Central memory CD8-positive, alpha-beta T cell (primary cell): ENCODE measurements around the gene INPP5D.

Experiments
- ATAC-seq: fragments of 150-1000 bp; cut with Tn5 transposase; replicated peaks from 2 replicates; pipeline ENCODE4 v1.10.0; 2022; ENCODE audit warnings: mild to moderate bottlenecking, moderate FRiP score, moderate number of reproducible peaks; ENCODE audit not compliant: poor library complexity, severe bottlenecking; ENCODE audit errors: extremely low read depth
- DNase-seq, 2 donors: peaks; one replicate each; pipeline ENCODE4 v3.0.0; 2021; ENCODE audit warnings: low spot score in 2 of 2
- H3K27ac Mint-ChIP-seq: one replicate; pipeline ENCODE4 v1.8.0; 2022; ENCODE audit warnings: low read depth, mild to moderate bottlenecking, moderate library complexity, mixed read lengths
- H3K27me3 Mint-ChIP-seq: one replicate; pipeline ENCODE4 v1.8.0; 2022; ENCODE audit warnings: mixed read lengths
- H3K36me3 Mint-ChIP-seq: one replicate; pipeline ENCODE4 v1.8.0; 2022; ENCODE audit warnings: mild to moderate bottlenecking, moderate library complexity, mixed read lengths; ENCODE audit not compliant: insufficient read depth
- H3K4me1 Mint-ChIP-seq: one replicate; pipeline ENCODE4 v1.8.0; 2022; ENCODE audit warnings: mixed read lengths
- H3K4me3 Mint-ChIP-seq: one replicate; pipeline ENCODE4 v1.8.0; 2022; ENCODE audit warnings: mild to moderate bottlenecking, moderate library complexity, mixed read lengths
- H3K9me3 Mint-ChIP-seq: one replicate; pipeline ENCODE4 v1.8.0; 2022; ENCODE audit warnings: mixed read lengths

INPP5D gene

DNA sequence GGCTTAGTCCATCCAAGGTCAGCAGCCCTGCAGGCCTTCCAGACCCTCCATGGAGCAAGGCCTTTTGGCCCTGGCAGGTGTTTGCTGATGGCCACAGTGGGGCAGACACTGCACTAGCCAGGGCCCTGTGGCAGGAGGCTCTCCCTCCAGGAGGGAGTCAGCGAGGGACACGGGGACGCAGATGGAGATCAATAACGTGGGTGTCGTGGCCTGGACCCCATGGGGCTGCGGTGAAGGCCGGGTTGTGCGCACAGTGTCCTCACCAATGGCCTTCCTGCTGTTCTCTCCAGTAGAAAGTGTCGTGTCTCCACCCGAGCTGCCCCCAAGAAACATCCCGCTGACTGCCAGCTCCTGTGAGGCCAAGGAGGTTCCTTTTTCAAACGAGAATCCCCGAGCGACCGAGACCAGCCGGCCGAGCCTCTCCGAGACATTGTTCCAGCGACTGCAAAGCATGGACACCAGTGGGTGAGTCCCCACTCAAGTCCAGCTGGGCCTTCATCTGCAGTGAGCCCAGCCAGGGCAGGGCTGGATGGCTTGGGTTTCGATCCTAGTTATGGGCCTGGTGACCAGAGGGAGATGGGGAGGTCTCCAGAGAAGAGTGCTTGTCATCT, 65.4 kb downstream of the INPP5D start:
- DNase-seq: no peak
- H3K4me3 Mint-ChIP-seq: no peak overlapping the region
- H3K4me1 Mint-ChIP-seq: peaks cover 21% of the 10 kb centered on the region
- no peak overlapping the region for H3K27ac Mint-ChIP-seq
- ATAC-seq: no peak
- peaks cover 73% of the 10 kb centered on the region for H3K36me3 Mint-ChIP-seq
- H3K9me3 Mint-ChIP-seq: no peaks in the 10 kb centered on the region
- H3K27me3 Mint-ChIP-seq: no peaks in the 10 kb centered on the region

DNA sequence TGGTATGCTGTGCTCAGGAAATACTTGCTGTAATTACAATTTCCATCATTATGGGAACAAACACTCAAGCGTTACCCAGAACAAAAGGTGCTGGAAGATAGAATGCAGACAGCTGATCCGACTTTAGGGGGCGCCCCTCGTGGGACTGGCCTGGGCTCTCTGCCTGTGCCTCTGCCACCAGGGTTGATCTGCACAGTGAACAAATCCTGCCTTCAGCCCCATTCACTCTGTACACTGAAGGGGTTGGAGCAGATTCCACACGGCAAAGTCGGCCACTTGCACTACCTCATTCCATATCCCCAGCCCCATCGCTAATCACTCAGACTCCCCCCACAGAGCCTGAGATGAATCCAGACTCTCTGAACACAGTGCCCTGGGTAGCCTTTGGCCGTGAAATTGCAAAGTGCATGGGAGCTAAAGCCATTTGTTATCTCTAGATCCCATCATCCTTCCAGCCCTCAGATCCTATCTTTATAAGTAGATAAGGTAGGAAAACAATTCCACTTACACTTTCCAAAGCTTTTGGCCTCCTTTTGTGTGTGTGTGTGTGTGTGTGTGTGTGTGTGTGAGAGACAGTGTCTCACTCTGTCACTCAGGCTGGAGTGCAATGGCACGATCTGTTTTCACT, 69.3 kb downstream of the INPP5D start:
- ATAC-seq: no peak
- no peaks in the 10 kb centered on the region for H3K27me3 Mint-ChIP-seq
- no peak for DNase-seq
- H3K4me3 Mint-ChIP-seq: no peak overlapping the region
- H3K36me3 Mint-ChIP-seq: peaks cover 86% of the 10 kb centered on the region
- peak overlapping the region; percentile 67 for H3K27ac Mint-ChIP-seq
- no peaks in the 10 kb centered on the region for H3K9me3 Mint-ChIP-seq
- H3K4me1 Mint-ChIP-seq: peaks cover 40% of the 10 kb centered on the region

DNA sequence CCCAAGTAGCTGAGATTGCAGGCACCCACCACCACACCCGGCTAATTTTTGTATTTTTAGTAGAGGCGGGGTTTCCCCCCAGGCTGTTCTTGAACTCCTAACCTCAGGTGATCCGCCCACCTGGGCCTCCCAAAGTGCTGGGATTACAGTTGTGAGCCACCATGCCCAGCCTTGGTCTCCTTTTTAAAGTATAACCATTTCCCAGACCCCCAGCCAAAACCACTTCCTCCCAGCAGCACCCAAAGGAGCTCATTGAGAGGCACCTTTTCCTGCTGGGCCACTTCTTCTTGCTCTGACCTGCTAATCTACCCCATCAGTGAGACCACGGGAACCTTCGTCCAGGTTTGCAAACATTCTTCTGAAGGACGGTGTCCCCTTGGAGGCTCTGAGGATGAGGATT, 69.9 kb downstream of the INPP5D start:
- ATAC-seq (no peak), DNase-seq (no peak)
- peaks cover 86% of the 10 kb centered on the region for H3K36me3 Mint-ChIP-seq

GRCh38 chr2:233130481-233131020, 70.4 kb downstream of the INPP5D start:
- no peak overlapping the region for H3K4me3 Mint-ChIP-seq
- peaks cover 84% of the 10 kb centered on the region for H3K36me3 Mint-ChIP-seq
- peaks cover 44% of the 10 kb centered on the region for H3K4me1 Mint-ChIP-seq
- H3K27me3 Mint-ChIP-seq: no peaks in the 10 kb centered on the region
- ATAC-seq (no peak), DNase-seq (no peak)
- H3K27ac Mint-ChIP-seq: peak overlapping the region; percentile 67
- no peaks in the 10 kb centered on the region for H3K9me3 Mint-ChIP-seq

More for the DNA sequence above, 69.9 kb downstream of the INPP5D start:
- H3K9me3 Mint-ChIP-seq: no peaks in the 10 kb centered on the region
- H3K4me3 Mint-ChIP-seq: no peak overlapping the region
- peak overlapping the region; percentile 67 for H3K27ac Mint-ChIP-seq
- peaks cover 44% of the 10 kb centered on the region for H3K4me1 Mint-ChIP-seq
- no peaks in the 10 kb centered on the region for H3K27me3 Mint-ChIP-seq

DNA sequence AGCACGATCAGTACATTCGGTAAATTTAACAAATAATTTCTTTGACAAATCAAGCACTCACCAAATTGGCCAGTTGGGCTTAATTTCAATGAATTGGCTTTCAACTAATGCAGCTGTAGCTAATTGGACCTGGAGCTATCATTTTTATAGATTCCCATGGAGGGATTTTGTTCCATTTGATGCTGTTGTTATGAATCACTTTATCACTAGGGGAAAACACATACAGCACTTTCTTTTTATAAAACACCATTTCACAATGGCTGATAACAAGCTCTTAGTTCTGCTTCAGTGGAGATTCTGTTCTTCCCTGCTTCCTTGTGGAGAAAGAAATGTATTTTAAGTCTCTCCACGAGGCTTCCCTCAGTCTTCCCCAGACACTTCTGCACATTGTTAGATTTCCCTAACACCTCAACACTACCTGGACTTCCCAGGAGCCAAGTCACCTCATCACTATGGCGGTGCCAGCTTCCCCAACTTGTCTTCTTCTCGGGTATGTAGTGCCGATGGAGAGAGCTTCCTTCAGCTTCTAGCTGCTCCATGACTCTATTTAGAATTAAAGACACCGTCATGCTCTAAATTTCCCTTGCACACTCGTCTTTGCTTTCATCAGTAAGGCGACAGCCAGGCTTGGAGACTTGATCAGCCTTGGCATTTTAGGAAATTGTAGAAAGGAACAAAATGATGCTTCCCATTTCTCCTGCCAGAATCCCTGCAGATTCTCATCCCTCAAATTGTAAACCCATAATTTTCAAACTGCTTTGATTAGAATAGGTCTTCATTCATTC, 72.0 kb downstream of the INPP5D start:
- ATAC-seq: no peak
- no peak overlapping the region for H3K4me3 Mint-ChIP-seq
- H3K27me3 Mint-ChIP-seq: no peaks in the 10 kb centered on the region

DNA sequence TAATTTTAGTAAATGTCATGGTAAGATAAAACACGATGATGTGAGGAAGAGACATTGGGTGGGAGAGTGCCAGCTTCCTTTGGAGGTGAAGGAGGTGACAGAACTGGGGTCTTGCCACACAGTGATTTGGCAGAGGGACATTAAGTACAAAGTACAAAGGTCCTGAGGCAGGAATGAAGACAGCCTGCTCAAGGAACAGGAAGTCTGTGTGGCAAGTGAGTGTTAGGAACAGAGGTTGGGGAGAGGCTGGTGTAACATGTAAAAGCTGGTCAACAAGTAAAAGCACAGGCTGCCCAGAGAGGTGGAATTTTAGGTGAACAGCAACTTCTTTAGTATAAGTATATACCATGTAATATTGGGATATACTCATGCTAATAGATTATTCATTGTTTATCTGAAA, 73.1 kb downstream of the INPP5D start:
- DNase-seq: no peak
- H3K4me3 Mint-ChIP-seq: no peak overlapping the region
- peak overlapping the region; percentile 83 for H3K27ac Mint-ChIP-seq
- H3K9me3 Mint-ChIP-seq: no peaks in the 10 kb centered on the region
- ATAC-seq: no peak
- H3K27me3 Mint-ChIP-seq: no peaks in the 10 kb centered on the region
- peaks cover 44% of the 10 kb centered on the region for H3K4me1 Mint-ChIP-seq
- peaks cover 77% of the 10 kb centered on the region for H3K36me3 Mint-ChIP-seq

More for the DNA sequence above, 72.0 kb downstream of the INPP5D start:
- no peaks in the 10 kb centered on the region for H3K9me3 Mint-ChIP-seq
- DNase-seq: no peak
- peaks cover 44% of the 10 kb centered on the region for H3K4me1 Mint-ChIP-seq
- no peak overlapping the region for H3K27ac Mint-ChIP-seq
- H3K36me3 Mint-ChIP-seq: peaks cover 83% of the 10 kb centered on the region

DNA sequence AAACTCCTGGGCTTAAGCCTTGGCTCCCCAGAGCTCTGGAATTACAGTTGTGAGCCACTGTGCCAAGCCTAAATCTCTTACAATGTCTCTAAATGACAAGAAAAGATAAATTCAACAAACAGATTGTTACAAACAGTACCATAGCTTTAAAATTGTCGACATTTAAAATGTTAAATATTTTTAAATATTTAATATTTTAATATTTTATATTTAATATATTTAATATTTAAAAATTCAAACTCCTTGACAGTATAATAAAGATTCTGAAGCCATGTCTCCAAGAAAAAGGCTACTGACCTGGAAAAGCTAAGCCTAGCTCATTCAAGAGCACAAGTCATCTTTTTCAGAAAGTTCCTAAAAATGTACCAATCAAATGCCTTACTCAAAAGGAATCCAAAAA, 75.3 kb downstream of the INPP5D start:
- DNase-seq (no peak), ATAC-seq (no peak)
- Mint-ChIP-seq H3K27me3 (no peaks in the 10 kb centered on the region), H3K4me3 (no peak overlapping the region), H3K27ac (no peak overlapping the region), H3K9me3 (no peaks in the 10 kb centered on the region), H3K36me3 (peaks cover 76% of the 10 kb centered on the region), H3K4me1 (peaks cover 36% of the 10 kb centered on the region)

DNA sequence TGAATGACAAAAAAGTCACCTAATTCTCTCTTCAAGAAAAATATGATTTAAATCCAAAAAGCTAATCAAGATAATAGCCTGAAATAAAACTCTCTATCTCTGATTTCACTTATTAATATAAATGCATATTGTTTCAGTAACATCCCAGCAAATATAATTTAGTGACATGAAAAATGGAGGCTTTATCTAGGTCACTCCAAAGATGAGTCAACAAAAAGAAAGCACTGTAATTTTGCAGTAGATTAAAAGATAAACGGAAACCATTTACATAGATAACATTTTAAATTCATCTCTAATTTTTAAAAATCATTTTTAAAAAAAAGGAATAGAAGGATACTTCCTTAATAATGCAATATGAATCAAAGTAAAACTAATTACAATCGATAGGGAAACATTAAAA, 76.9 kb downstream of the INPP5D start:
- Mint-ChIP-seq H3K36me3 (peaks cover 73% of the 10 kb centered on the region), H3K4me1 (peaks cover 48% of the 10 kb centered on the region), H3K27me3 (no peaks in the 10 kb centered on the region), H3K4me3 (no peak overlapping the region), H3K27ac (no peak overlapping the region), H3K9me3 (no peaks in the 10 kb centered on the region)
- DNase-seq: no peak
- ATAC-seq: no peak

DNA sequence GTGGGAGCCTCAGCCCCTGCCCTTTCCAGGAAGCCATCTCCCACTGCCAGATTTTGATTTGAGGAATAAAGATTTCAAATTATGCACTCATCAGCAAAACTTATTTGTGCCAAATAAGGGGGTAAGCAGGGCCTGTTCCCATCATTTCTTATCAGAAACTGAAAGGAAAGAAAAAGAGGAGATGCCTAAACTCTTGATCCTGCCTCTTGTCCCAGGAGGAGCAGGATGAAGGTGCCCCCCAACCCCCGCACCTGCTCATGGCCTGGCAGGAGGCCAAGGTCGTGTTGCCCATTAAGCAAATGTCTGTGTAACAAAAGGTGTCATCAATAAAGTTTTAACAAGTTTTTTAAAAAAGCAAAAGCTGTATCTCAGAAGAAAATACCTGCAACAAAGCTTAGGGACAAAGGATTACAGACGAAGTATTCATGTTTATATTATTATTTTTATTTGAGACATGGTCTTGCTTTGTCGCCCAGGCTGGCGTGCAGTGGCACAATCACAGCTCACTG, 80.0 kb downstream of the INPP5D start:
- peak overlapping the region; percentile 74 for H3K27ac Mint-ChIP-seq
- no peaks in the 10 kb centered on the region for H3K27me3 Mint-ChIP-seq
- DNase-seq: no peak
- H3K4me3 Mint-ChIP-seq: no peak overlapping the region
- peaks cover 50% of the 10 kb centered on the region for H3K4me1 Mint-ChIP-seq
- ATAC-seq: no peak
- H3K36me3 Mint-ChIP-seq: peaks cover 67% of the 10 kb centered on the region
- no peaks in the 10 kb centered on the region for H3K9me3 Mint-ChIP-seq

DNA sequence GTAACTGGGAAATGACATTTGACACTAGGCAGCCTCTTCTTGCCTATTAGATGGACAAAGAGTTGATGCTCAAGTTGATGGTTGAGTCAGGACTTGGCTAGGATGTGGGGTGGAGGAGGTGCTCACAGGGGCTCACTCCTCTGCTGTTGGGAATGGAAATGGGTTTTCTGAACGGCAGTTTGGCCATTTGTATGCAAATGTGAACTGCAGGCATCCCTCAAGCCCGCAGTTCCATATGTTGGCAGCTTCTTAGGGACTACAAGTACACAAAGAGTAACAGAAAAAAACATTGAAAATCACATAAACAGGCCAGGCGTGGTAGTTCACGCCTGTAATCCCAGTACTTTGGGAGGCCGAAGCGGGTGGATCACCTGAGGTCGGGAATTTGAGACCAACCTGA, 80.8 kb downstream of the INPP5D start:
- DNase-seq (no peak), ATAC-seq (no peak)
- Mint-ChIP-seq H3K27me3 (no peaks in the 10 kb centered on the region), H3K4me1 (peaks cover 54% of the 10 kb centered on the region), H3K36me3 (peaks cover 70% of the 10 kb centered on the region), H3K4me3 (peak overlapping the region; percentile 34), H3K9me3 (no peaks in the 10 kb centered on the region), H3K27ac (peak overlapping the region; percentile 85)

GRCh38 chr2:233141901-233142300, 81.8 kb downstream of the INPP5D start:
- ATAC-seq: peak; percentile 33
- DNase-seq: no peak
- peak overlapping the region; percentile 34 for H3K4me3 Mint-ChIP-seq
- no peaks in the 10 kb centered on the region for H3K9me3 Mint-ChIP-seq
- peaks cover 49% of the 10 kb centered on the region for H3K4me1 Mint-ChIP-seq
- peaks cover 68% of the 10 kb centered on the region for H3K36me3 Mint-ChIP-seq
- H3K27ac Mint-ChIP-seq: peak overlapping the region; percentile 85
- no peaks in the 10 kb centered on the region for H3K27me3 Mint-ChIP-seq

DNA sequence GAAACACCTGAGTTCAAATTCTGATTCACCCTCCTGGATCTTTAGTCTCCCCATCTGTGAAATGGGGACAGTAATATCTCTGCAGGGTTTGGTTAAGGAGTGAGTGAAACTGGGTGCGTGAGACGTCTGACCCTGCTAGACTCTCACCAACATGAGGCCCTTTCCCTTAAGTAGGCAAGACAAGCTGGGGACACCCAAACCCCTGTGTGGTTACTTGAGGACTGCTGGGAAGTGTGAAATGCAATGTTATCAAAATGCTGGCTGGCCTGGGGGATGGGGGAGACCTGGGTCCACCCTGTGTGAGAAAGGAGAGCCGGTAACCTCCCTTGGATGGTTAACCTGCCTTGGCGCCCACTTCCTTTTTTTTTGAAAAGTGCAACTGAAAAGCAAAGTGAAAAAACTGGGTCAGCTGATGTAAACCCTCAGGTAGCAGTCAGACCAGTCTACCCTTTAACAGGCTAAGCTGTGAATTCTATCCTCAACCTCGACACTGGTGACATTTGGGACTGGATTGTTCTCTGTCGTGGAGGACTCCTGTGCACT, 82.3 kb downstream of the INPP5D start:
- Mint-ChIP-seq H3K4me3 (peak overlapping the region; percentile 34), H3K9me3 (no peaks in the 10 kb centered on the region), H3K36me3 (peaks cover 71% of the 10 kb centered on the region), H3K27me3 (no peaks in the 10 kb centered on the region), H3K27ac (peak overlapping the region; percentile 85), H3K4me1 (peaks cover 49% of the 10 kb centered on the region)
- peak in 1 of 2 donors; percentile 23 for DNase-seq
- ATAC-seq: peak; percentile 72
